NCI-H345 treated with DMSO at 0.1 percent for 48 hours (cell line): ENCODE measurements around the gene GLI3.

Experiments
- DNase-seq: peaks from one replicate; lab custom pipeline; 2025; ENCODE audit not compliant: unreplicated experiment; lab: John Stamatoyannopoulos, UW

Gene GLI3

GRCh38 chr7:42176724-42177101 lies 60.3 kb downstream of the GLI3 start:
- no peak for DNase-seq

GRCh38 chr7:42175834-42176723 lies 60.9 kb downstream of the GLI3 start:
- DNase-seq, result no peak

- DNase-seq, result no peak
Observed at GRCh38 chr7:42174391-42174912, 62.6 kb downstream of the GLI3 start.

- no peak for DNase-seq
Observed at GRCh38 chr7:42170724-42171123, 66.3 kb downstream of the GLI3 start.

- DNase-seq, result no peak
Observed at GRCh38 chr7:42168512-42168911, 68.5 kb downstream of the GLI3 start.

- no peak for DNase-seq
Observed at GRCh38 chr7:42167631-42168236, 69.3 kb downstream of the GLI3 start.

- no peak for DNase-seq
Observed at GRCh38 chr7:42167206-42167605, 69.8 kb downstream of the GLI3 start.

- DNase-seq, result no peak
Observed at GRCh38 chr7:42164881-42165428, 72.1 kb downstream of the GLI3 start.

- DNase-seq, result no peak
Observed at GRCh38 chr7:42162560-42163325, 74.3 kb downstream of the GLI3 start.

GRCh38 chr7:42161719-42162118 lies 75.3 kb downstream of the GLI3 start:
- no peak for DNase-seq

GRCh38 chr7:42161110-42161509 lies 75.9 kb downstream of the GLI3 start:
- no peak for DNase-seq

- no peak for DNase-seq
Observed at GRCh38 chr7:42159130-42159529, 77.9 kb downstream of the GLI3 start.

- DNase-seq, result no peak
Observed at GRCh38 chr7:42156967-42157721, 79.9 kb downstream of the GLI3 start.

- DNase-seq, result no peak
Observed at GRCh38 chr7:42156291-42156865, 80.6 kb downstream of the GLI3 start.

GRCh38 chr7:42155584-42156290 lies 81.3 kb downstream of the GLI3 start:
- DNase-seq, result no peak

- DNase-seq, result no peak
Observed at GRCh38 chr7:42154173-42154572, 82.8 kb downstream of the GLI3 start.

- DNase-seq, result no peak
Observed at GRCh38 chr7:42152329-42153205, 84.4 kb downstream of the GLI3 start.

- DNase-seq, result no peak
Observed at GRCh38 chr7:42151309-42151708, 85.7 kb downstream of the GLI3 start.

- DNase-seq, result no peak
Observed at GRCh38 chr7:42145539-42145938, 91.5 kb downstream of the GLI3 start.
